Activated CD4-positive, alpha-beta T cell treated with anti-CD3 and anti-CD28 coated beads for 36 hours (primary cell): ENCODE data around the gene XAF1. TPM values are rescaled to one million over a fixed set of nuclear protein-coding genes. Genes with fewer than 3 reads are reported as not detected.
A peak's percentile ranks its signal among the peaks of the same experiment; 100 is the strongest.
"Not testable (repeated sequence)": the region's sequence is repeated elsewhere in the genome, so short reads cannot be mapped to it uniquely, and the experiment has no call there.

Experiments used
- ATAC-seq: fragments of 200-7000 bp; cut with Tn5 transposase; one replicate; pipeline ENCODE4 v1.10.0; 2021; ENCODE audit warnings: mild to moderate bottlenecking, moderate library complexity
- CTCF ChIA-PET: fragments of 350-600 bp; sonication (Branson Sonifier 250); formaldehyde crosslinking; loops from one replicate; lab custom pipeline; 2021; ENCODE audit warnings: antibody characterized with exemption; lab: Charles Lee
- POLR2A ChIA-PET: fragments of 350-600 bp; sonication (Branson Sonifier 250); formaldehyde crosslinking; loops from one replicate; lab custom pipeline; 2021; ENCODE audit warnings: antibody characterized with exemption, inconsistent platforms; lab: Charles Lee
- DNase-seq: peaks from one replicate; pipeline ENCODE4 v3.0.0-alpha.2; 2020
- H3K27ac Mint-ChIP-seq: one replicate; pipeline ENCODE4 v1.8.0; 2021; ENCODE audit warnings: mixed read lengths
- H3K27me3 Mint-ChIP-seq: one replicate; pipeline ENCODE4 v1.8.0; 2021; ENCODE audit warnings: mixed read lengths
- H3K36me3 Mint-ChIP-seq: one replicate; pipeline ENCODE4 v1.8.0; 2021; ENCODE audit warnings: low read depth, mixed read lengths
- H3K4me1 Mint-ChIP-seq: one replicate; pipeline ENCODE4 v1.8.0; 2021; ENCODE audit warnings: mixed read lengths
- H3K4me3 Mint-ChIP-seq: one replicate; pipeline ENCODE4 v1.8.0; 2021; ENCODE audit warnings: mild to moderate bottlenecking, moderate library complexity, mixed read lengths
- H3K9me3 Mint-ChIP-seq: one replicate; pipeline ENCODE4 v1.8.0; 2021; ENCODE audit warnings: low read depth, mixed read lengths
- intact Hi-C, 2 experiments: fragments of 100-400 bp; cut with DNase I in 1 of 2; cut with micrococcal nuclease in 1 of 2; formaldehyde crosslinking; loops; one replicate each; pipeline versions ENCODE4 v1.14.2 to v1.15.1; 2022 to 2024; cut with DNase I, micrococcal nuclease
- total RNA-seq, 2 experiments: library from RNA; stranded (reverse); gene quantifications; one replicate each; pipeline ENCODE4 v1.2.3, GENCODE V29; 2021

XAF1 gene
- total RNA-seq, 2 experiments from 2014 or later: 47.7 to 48.6 TPM

DNA sequence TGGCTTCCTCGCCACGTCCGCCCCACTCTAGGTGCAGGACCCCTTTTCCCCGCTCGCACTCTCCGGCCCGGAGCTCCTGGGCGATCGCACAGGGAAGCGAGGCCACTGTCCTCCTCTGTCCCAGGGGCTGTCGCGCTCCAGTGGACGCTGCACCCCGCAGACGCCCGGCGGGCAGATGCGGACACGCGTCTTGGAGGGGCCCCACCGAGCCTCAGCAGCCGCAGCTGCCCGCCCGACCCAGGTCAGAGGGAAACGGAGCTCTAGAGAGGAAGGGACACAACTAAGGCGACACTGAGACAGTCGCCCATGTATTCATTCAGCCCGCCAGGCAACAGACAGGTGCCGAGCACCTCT is 42.0 kb upstream of the XAF1 start:
- ChIA-PET CTCF (interaction anchor here (0.5 to 1.3 kb wide), 3 partner anchors 12 to 260 kb away, joined by 3 to 4 read pairs (median 3); no protein-coding TSS in a partner anchor), POLR2A (no interaction called here)
- ATAC-seq (no peak), DNase-seq (no peak)
- Mint-ChIP-seq H3K4me3 (peak overlapping the region; percentile 35), H3K27ac (no peak overlapping the region), H3K36me3 (no peaks in the 10 kb centered on the region), H3K9me3 (no peaks in the 10 kb centered on the region), H3K27me3 (peaks cover 52% of the 10 kb centered on the region), H3K4me1 (peaks cover 11% of the 10 kb centered on the region)
- intact Hi-C loops: no loop called here

DNA sequence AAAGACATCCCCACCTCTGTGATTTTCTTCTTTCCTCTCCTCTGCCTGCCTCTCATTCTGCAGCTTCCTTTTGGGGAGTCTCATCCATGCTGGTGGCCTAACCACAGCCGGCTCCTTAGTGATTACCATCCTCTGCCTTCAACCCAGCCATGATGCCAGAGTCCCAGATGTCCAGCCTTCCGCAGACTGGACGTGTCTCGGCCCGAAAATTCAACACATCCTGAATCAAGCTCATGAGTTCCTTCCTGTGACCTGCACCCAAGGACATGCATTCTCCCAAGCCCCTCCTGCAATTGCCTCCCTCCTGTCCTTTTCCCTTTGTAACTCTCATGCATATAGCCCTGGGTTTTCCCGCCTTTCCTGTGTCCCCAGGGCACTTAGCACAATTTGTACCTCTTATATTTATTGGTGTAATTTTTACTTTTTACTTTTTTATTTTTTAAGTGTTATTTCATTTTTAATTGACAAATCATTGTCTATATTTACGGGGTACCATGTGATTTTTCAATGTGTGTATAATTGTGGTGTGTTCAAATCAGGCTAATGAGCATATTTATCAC is 41.5 kb upstream of the XAF1 start:
- intact Hi-C loops: no loop called here
- Mint-ChIP-seq H3K4me3 (no peak overlapping the region), H3K36me3 (no peaks in the 10 kb centered on the region), H3K9me3 (no peaks in the 10 kb centered on the region), H3K27ac (no peak overlapping the region), H3K4me1 (peaks cover 11% of the 10 kb centered on the region), H3K27me3 (peaks cover 54% of the 10 kb centered on the region)
- DNase-seq: no peak
- CTCF ChIA-PET: interaction anchor here (0.5 to 1.3 kb wide), 4 partner anchors 13 to 260 kb away, joined by 3 to 4 read pairs (median 3); no protein-coding TSS in a partner anchor
- POLR2A ChIA-PET: no interaction called here
- no peak for ATAC-seq

DNA sequence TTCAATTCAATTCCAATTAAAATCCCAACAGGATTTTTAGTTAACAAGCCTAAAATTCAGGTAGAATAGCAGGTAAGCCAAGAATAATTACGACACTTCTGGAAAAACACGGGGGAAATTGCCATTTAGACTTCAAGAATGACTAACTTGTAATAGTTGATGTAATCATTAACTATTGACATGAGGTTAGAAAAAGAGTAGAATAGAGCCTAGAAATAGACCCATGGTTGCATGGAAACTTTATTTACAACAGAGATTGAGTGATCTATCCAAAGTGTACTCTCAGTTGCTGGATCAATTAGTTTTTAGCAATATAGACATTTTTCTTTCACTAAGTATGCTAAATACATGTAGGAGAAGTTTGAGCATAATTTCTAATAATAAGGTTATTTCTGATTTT is 39.1 kb upstream of the XAF1 start:
- no peaks in the 10 kb centered on the region for H3K36me3 Mint-ChIP-seq
- H3K27ac Mint-ChIP-seq: no peak overlapping the region
- H3K4me3 Mint-ChIP-seq: no peak overlapping the region
- H3K9me3 Mint-ChIP-seq: no peaks in the 10 kb centered on the region
- POLR2A ChIA-PET: no interaction called here
- intact Hi-C loops: no loop called here
- ATAC-seq (no peak), DNase-seq (no peak)
- CTCF ChIA-PET: no interaction called here
- peaks cover 48% of the 10 kb centered on the region for H3K27me3 Mint-ChIP-seq
- peaks cover 11% of the 10 kb centered on the region for H3K4me1 Mint-ChIP-seq

- Mint-ChIP-seq H3K4me3 (no peak overlapping the region), H3K9me3 (no peaks in the 10 kb centered on the region), H3K27ac (no peak overlapping the region), H3K36me3 (no peaks in the 10 kb centered on the region), H3K27me3 (peaks cover 34% of the 10 kb centered on the region), H3K4me1 (no peaks in the 10 kb centered on the region)
- CTCF ChIA-PET: no interaction called here
- intact Hi-C loops: no loop called here
- POLR2A ChIA-PET: no interaction called here
- ATAC-seq (no peak), DNase-seq (no peak)
Measured at GRCh38 chr17:6721744-6722143, 34.1 kb upstream of the XAF1 start.

- POLR2A ChIA-PET: no interaction called here
- no peaks in the 10 kb centered on the region for H3K9me3 Mint-ChIP-seq
- H3K4me3 Mint-ChIP-seq: no peak overlapping the region
- no peaks in the 10 kb centered on the region for H3K4me1 Mint-ChIP-seq
- ATAC-seq: no peak
- H3K36me3 Mint-ChIP-seq: no peaks in the 10 kb centered on the region
- no peak for DNase-seq
- peaks cover 31% of the 10 kb centered on the region for H3K27me3 Mint-ChIP-seq
- intact Hi-C loops: no loop called here
- H3K27ac Mint-ChIP-seq: no peak overlapping the region
- CTCF ChIA-PET: no interaction called here
Measured at GRCh38 chr17:6724009-6724408, 31.8 kb upstream of the XAF1 start.

DNA sequence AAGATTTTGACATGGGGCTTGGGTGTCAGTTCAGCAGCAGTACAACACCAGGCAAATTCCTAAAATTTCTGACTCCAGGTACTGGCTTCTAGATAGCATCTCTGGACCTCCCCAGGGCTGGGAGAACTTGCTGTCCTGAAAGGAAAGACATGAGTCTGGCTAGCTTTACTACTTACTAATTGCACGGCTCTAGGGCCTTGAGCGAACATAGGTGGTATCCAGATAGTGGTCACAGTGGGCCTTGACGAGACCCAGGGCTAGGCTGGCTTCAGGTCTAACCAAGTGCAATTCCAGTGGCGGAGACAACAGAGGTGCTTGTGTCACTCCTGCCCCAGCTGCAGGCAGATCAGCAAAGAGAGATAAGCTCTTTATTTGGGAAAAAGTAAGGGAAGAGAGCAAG is 26.3 kb upstream of the XAF1 start:
- no peaks in the 10 kb centered on the region for H3K4me1 Mint-ChIP-seq
- no peaks in the 10 kb centered on the region for H3K9me3 Mint-ChIP-seq
- no peak for ATAC-seq
- no peak overlapping the region for H3K27ac Mint-ChIP-seq
- POLR2A ChIA-PET: no interaction called here
- peaks cover 17% of the 10 kb centered on the region for H3K27me3 Mint-ChIP-seq
- intact Hi-C loops: no loop called here
- DNase-seq: no peak
- no peaks in the 10 kb centered on the region for H3K36me3 Mint-ChIP-seq
- no peak overlapping the region for H3K4me3 Mint-ChIP-seq
- CTCF ChIA-PET: no interaction called here

DNA sequence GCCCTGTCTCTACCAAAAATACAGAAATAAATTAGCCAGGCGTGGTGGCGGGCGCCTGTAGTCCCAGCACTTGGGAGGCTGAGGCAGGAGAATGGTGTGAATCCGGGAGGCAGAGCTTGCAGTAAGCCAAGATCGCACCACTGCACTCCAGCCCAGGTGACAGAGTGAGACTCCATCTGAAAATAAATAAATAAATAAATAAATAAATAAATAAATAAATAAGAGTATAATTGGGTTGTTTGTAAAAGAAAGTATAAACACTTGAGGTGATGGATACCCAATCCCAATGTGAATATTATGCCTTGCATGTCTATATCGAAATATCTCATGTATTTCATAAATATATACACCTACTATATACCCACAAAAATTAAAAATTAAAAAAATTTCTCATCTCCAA is 9.2 kb upstream of the XAF1 start:
- intact Hi-C loops, H3K27ac Mint-ChIP-seq, H3K4me3 Mint-ChIP-seq, POLR2A ChIA-PET, CTCF ChIA-PET, DNase-seq, ATAC-seq, H3K36me3 Mint-ChIP-seq, H3K27me3 Mint-ChIP-seq, H3K9me3 Mint-ChIP-seq, H3K4me1 Mint-ChIP-seq: not testable (repeated sequence)

- ATAC-seq (no peak), DNase-seq (no peak)
- no peak overlapping the region for H3K4me3 Mint-ChIP-seq
- H3K36me3 Mint-ChIP-seq: no peaks in the 10 kb centered on the region
- ChIA-PET POLR2A (no interaction called here), CTCF (no interaction called here)
- no peaks in the 10 kb centered on the region for H3K9me3 Mint-ChIP-seq
- peaks cover 3% of the 10 kb centered on the region for H3K27me3 Mint-ChIP-seq
- intact Hi-C loops: no loop called here
- H3K27ac Mint-ChIP-seq: no peak overlapping the region
- H3K4me1 Mint-ChIP-seq: peaks cover 16% of the 10 kb centered on the region
Measured at GRCh38 chr17:6748617-6749016, 7.2 kb upstream of the XAF1 start.

DNA sequence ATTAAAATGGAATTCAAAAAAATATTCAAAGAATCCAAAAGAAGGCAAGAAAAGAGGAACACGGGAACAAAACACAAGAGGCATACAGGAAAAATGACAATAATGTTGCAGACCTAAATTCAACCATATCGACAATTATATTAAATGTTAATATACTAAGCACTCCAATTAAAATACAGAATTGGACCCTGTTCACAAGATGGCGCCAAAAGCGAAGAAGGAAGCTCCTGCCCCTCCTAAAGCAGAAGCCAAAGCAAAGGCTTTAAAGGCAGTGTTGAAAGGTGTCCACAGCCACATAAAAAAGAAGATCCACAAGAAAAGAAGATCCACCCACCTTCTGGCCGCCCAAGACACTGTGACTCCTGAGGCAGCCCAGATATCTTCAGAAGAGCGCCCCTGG is 6.3 kb upstream of the XAF1 start:
- DNase-seq (peak; percentile 22), ATAC-seq (no peak)
- CTCF ChIA-PET: interaction anchor here (0.5 to 0.9 kb wide), 2 partner anchors 10 to 144 kb away, joined by 3 read pairs; no protein-coding TSS in a partner anchor
- H3K27me3 Mint-ChIP-seq: peaks cover 3% of the 10 kb centered on the region
- H3K4me3 Mint-ChIP-seq: no peak overlapping the region
- no peaks in the 10 kb centered on the region for H3K36me3 Mint-ChIP-seq
- peaks cover 23% of the 10 kb centered on the region for H3K4me1 Mint-ChIP-seq
- POLR2A ChIA-PET: no interaction called here
- H3K9me3 Mint-ChIP-seq: no peaks in the 10 kb centered on the region
- intact Hi-C loops: no loop called here
- no peak overlapping the region for H3K27ac Mint-ChIP-seq

DNA sequence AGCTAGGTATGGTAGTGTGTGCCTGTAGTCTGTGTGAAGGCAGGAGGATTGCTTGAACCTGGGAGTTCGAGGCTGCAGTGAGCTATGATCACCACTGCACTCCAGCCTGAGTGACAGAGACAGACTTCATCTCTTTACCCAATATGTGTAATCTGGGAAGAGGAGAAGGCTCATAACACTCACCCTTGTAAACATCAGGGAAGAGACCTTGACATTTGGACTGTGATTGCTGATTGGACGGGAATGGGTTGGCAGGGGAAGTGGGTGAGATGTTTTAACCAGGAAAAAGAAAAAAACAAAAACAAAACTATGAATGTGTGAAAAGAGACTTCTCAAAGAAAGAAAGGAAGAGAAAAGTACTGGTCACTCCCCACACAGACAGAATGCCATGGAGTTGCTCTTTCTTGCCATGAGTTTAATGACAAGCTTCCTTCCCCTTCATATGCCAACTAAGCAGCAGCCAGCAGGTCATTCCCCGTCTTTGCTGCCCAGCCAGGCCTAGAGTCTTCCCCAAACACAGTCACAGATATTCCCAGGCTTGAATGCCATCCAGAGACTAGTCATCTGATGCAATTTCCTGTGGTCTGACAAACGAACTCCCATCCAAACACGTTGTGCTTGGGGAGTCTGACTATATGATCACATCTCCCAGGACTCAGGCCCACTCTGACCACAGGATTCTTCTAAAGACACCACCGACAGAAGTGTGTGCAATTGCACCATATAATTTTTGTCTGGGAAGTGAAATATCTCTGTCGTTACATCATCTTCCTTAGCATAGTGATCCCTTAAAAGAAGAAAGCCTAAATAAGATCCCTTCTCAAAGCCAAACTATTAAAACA is 3.6 kb upstream of the XAF1 start:
- ChIA-PET POLR2A (no interaction called here), CTCF (interaction anchor here (3.1 kb wide), 1 partner anchor 9 kb away, joined by 10 read pairs; no protein-coding TSS in a partner anchor)
- Mint-ChIP-seq H3K9me3 (no peaks in the 10 kb centered on the region), H3K27me3 (no peaks in the 10 kb centered on the region), H3K4me1 (peaks cover 42% of the 10 kb centered on the region), H3K4me3 (no peak overlapping the region), H3K27ac (peak overlapping the region; percentile 91), H3K36me3 (peaks cover 4% of the 10 kb centered on the region)
- intact Hi-C loops: loop anchor here in 1 of 2 experiments (2.0 kb wide), 1 partner anchor 95 kb away; no protein-coding TSS in a partner anchor
- DNase-seq: no peak
- ATAC-seq: no peak

GRCh38 chr17:6753006-6753445 is 2.8 kb upstream of the XAF1 start:
- Mint-ChIP-seq H3K9me3 (no peaks in the 10 kb centered on the region), H3K4me1 (peaks cover 48% of the 10 kb centered on the region), H3K36me3 (peaks cover 9% of the 10 kb centered on the region), H3K27ac (peak overlapping the region; percentile 91), H3K4me3 (peak overlapping the region; percentile 3), H3K27me3 (no peaks in the 10 kb centered on the region)
- peak; percentile 25 for ATAC-seq
- intact Hi-C loops: loop anchor here in 1 of 2 experiments (2.0 kb wide), 1 partner anchor 96 kb away; no protein-coding TSS in a partner anchor
- ChIA-PET POLR2A (no interaction called here), CTCF (interaction anchor here (3.1 kb wide), 1 partner anchor 10 kb away, joined by 10 read pairs; no protein-coding TSS in a partner anchor)
- DNase-seq: peak; percentile 69
